ENCODE results near the gene MVB12B.
"Not testable (repeated sequence)": the region's sequence is repeated elsewhere in the genome, so short reads cannot be mapped to it uniquely, and the experiment has no call there.

Gene MVB12B

GRCh38 chr9:126477432-126477831 is 150.8 kb downstream of the MVB12B start:
- not testable (repeated sequence) for DNase-seq

- DNase-seq, result no peak
Measured at GRCh38 chr9:126478216-126478981, 151.8 kb downstream of the MVB12B start.

GRCh38 chr9:126479515-126479914 is 152.9 kb downstream of the MVB12B start:
- no peak for DNase-seq

GRCh38 chr9:126480813-126481212 is 154.2 kb downstream of the MVB12B start:
- DNase-seq, result no peak

GRCh38 chr9:126481862-126482261 is 155.2 kb downstream of the MVB12B start:
- no peak for DNase-seq

GRCh38 chr9:126482361-126483044 is 155.9 kb downstream of the MVB12B start:
- no peak for DNase-seq

- DNase-seq, result no peak
Measured at GRCh38 chr9:126483468-126484073, 156.9 kb downstream of the MVB12B start.

- no peak for DNase-seq
Measured at GRCh38 chr9:126485662-126486061, 159.0 kb downstream of the MVB12B start.

- no peak for DNase-seq
Measured at GRCh38 chr9:126486276-126486675, 159.6 kb downstream of the MVB12B start.

- no peak for DNase-seq
Measured at GRCh38 chr9:126487856-126488255, 161.2 kb downstream of the MVB12B start.

GRCh38 chr9:126488310-126488709 is 161.7 kb downstream of the MVB12B start:
- DNase-seq, result no peak

GRCh38 chr9:126488881-126489404 is 162.3 kb downstream of the MVB12B start:
- no peak for DNase-seq

- DNase-seq, result no peak
Measured at GRCh38 chr9:126489581-126490213, 163.1 kb downstream of the MVB12B start.

GRCh38 chr9:126490214-126490631 is 163.6 kb downstream of the MVB12B start:
- DNase-seq, result no peak

- DNase-seq, result peak; percentile 35 to 46
Measured at GRCh38 chr9:126490871-126491567, 164.4 kb downstream of the MVB12B start.

- DNase-seq, result no peak
Measured at GRCh38 chr9:126491568-126491879, 164.9 kb downstream of the MVB12B start.

- DNase-seq, result no peak
Measured at GRCh38 chr9:126491949-126492348, 165.3 kb downstream of the MVB12B start.

GRCh38 chr9:126494264-126494663 is 167.6 kb downstream of the MVB12B start:
- no peak for DNase-seq

- no peak for DNase-seq
Measured at GRCh38 chr9:126494746-126495145, 168.1 kb downstream of the MVB12B start.

- DNase-seq, result no peak
Measured at GRCh38 chr9:126495411-126496180, 169.0 kb downstream of the MVB12B start.

- no peak for DNase-seq
Measured at GRCh38 chr9:126496181-126496576, 169.6 kb downstream of the MVB12B start.
